Keratinocyte (primary cell): Measurements from ENCODE around the gene CCNA2. TPM values are rescaled to one million over a fixed set of nuclear protein-coding genes. Genes with fewer than 3 reads are reported as not detected.

Source experiments
- DNase-seq: peaks from one replicate; pipeline ENCODE4 v3.0.0-alpha.2; 2011; ENCODE audit warnings: low read depth, missing footprints, low spot score
- FAIRE-seq: peaks from 2 replicates; lab custom pipeline; 2011; peaks lifted over from hg19 to GRCh38; lab: Jason Lieb, UNC
- H2AFZ ChIP-seq: 2 replicates; pipeline ENCODE4 v1.6.0; 2012; ENCODE audit warnings: low read length, control low read depth, inconsistent platforms; ENCODE audit not compliant: control insufficient read depth
- H3K27ac ChIP-seq: 2 replicates; pipeline ENCODE4 v1.5.1; 2011; ENCODE audit warnings: low read length; ENCODE audit not compliant: control insufficient read depth, insufficient read depth
- H3K27me3 ChIP-seq: 3 replicates; pipeline ENCODE4 v1.6.0; 2011; ENCODE audit warnings: low read length; ENCODE audit not compliant: control insufficient read depth, insufficient read depth; ENCODE audit errors: extremely low read depth
- H3K36me3 ChIP-seq, 2 experiments: 2 replicates in 1 of 2; 3 replicates in 1 of 2; pipeline ENCODE4 v1.5.1; 2011; ENCODE audit warnings: low read length in 2 of 2, mild to moderate bottlenecking in 1 of 2; ENCODE audit not compliant: control insufficient read depth in 2 of 2, insufficient read depth in 2 of 2; ENCODE audit errors: extremely low read depth in 1 of 2
- H3K4me1 ChIP-seq: 3 replicates; pipeline ENCODE4 v1.5.1; 2011; ENCODE audit warnings: low read length; ENCODE audit not compliant: control insufficient read depth, insufficient read depth; ENCODE audit errors: extremely low read depth
- H3K4me2 ChIP-seq: 3 replicates; pipeline ENCODE4 v1.6.0; 2011; ENCODE audit warnings: low read depth, low read length; ENCODE audit not compliant: control insufficient read depth, insufficient read depth; ENCODE audit errors: extremely low read depth
- H3K4me3 ChIP-seq, 3 experiments: fragments of 200-600 bp in 1 of 3; sonication (generic) in 1 of 3; 2 replicates in 2 of 3; 3 replicates in 1 of 3; pipeline ENCODE4 v1.5.1; 2011 to 2016; ENCODE audit warnings: low read length in 3 of 3, mild to moderate bottlenecking in 3 of 3, control low read depth in 2 of 3, inconsistent platforms in 1 of 3, low read depth in 1 of 3, mixed read lengths in 1 of 3, mixed run types in 1 of 3, moderate library complexity in 1 of 3; ENCODE audit not compliant: control insufficient read depth in 2 of 3, insufficient read depth in 2 of 3; ENCODE audit errors: extremely low read depth in 1 of 3
- H3K79me2 ChIP-seq: 2 replicates; pipeline ENCODE4 v1.6.0; 2012; ENCODE audit warnings: low read length; ENCODE audit not compliant: control insufficient read depth, insufficient read depth
- H3K9ac ChIP-seq: 3 replicates; pipeline ENCODE4 v1.6.0; 2011; ENCODE audit warnings: low read length; ENCODE audit not compliant: control insufficient read depth, insufficient read depth; ENCODE audit errors: extremely low read depth
- H3K9me1 ChIP-seq: 3 replicates; pipeline ENCODE4 v1.6.0; 2011; ENCODE audit warnings: low read length; ENCODE audit not compliant: control insufficient read depth, insufficient read depth; ENCODE audit errors: extremely low read depth
- H3K9me3 ChIP-seq: 2 replicates; pipeline ENCODE4 v1.5.1; 2012; ENCODE audit warnings: low read depth, low read length; ENCODE audit not compliant: control insufficient read depth
- H4K20me1 ChIP-seq: 3 replicates; pipeline ENCODE4 v1.6.0; 2011; ENCODE audit warnings: low read length; ENCODE audit not compliant: control insufficient read depth, insufficient read depth; ENCODE audit errors: extremely low read depth
- EZH2 ChIP-seq: IDR thresholded peaks from one replicate; pipeline ENCODE4 v1.6.1; 2012; ENCODE audit warnings: inconsistent platforms, mild to moderate bottlenecking, low read length, moderate library complexity
- dilution Hi-C: fragments of 300-500 bp; cut with MboI; formaldehyde crosslinking; loops from one replicate; pipeline ENCODE4 v1.7.0; 2020; ENCODE audit warnings: low sequenced_read_pairs; ENCODE audit not compliant: extremely low pct_ligation_motif_present
- polyA plus RNA-seq, 5 experiments: library from polyadenylated mRNA; depleted of rRNA in 3 of 5; stranded (reverse) in 3 of 5; stranded (forward) in 1 of 5; unstranded in 1 of 5; fragments of >200 nt; gene quantifications; 1 replicate in 1 of 5; 2 replicates in 3 of 5; 3 replicates in 1 of 5; pipeline versions ENCODE4 v1.2.1 to v1.2.3, GENCODE V29; 2011 to 2012; ENCODE audit warnings: missing spikeins in 2 of 5, low read depth in 1 of 5, low replicate concordance in 1 of 5
- TF ChIP-seq, protein P1 (sequence below), 3 experiments: IDR thresholded peaks in 1 of 3; conservative IDR thresholded peaks in 1 of 3; optimal IDR thresholded peaks in 1 of 3; 2 replicates in 2 of 3; 3 replicates in 1 of 3; pipeline versions ENCODE3 to v1.5.1; 2011; ENCODE audit warnings: low read length in 3 of 3, mild to moderate bottlenecking in 3 of 3, moderate library complexity in 2 of 3, control low read depth in 1 of 3, inconsistent platforms in 1 of 3; ENCODE audit not compliant: insufficient read depth in 2 of 3; ENCODE audit errors: extremely low read depth in 1 of 3

Gene CCNA2
- polyA plus RNA-seq, 1 donor (not counting 4 experiments of a cell fraction or from before 2014, with no cell fraction given): 27.4 TPM

GRCh38 chr4:121784975-121785374, 38.7 kb downstream of the CCNA2 start:
- Histone ChIP-seq H3K4me3 (no peak overlapping the region), H3K4me1 (peaks cover 22% of the 10 kb centered on the region), H3K79me2 (no peaks in the 10 kb centered on the region), H3K9me1 (peaks cover 2% of the 10 kb centered on the region), H4K20me1 (no peaks in the 10 kb centered on the region), H3K36me3 (no peaks in the 10 kb centered on the region), H3K9ac (no peak overlapping the region), H3K27me3 (no peaks in the 10 kb centered on the region), H3K4me2 (peak overlapping the region; percentile 25), H2AFZ (peak overlapping the region; percentile 41), H3K27ac (peak overlapping the region; percentile 39), H3K9me3 (no peaks in the 10 kb centered on the region)
- DNase-seq (peak; percentile 52), FAIRE-seq (peak; percentile 92)
- TF ChIP-seq, protein P1, sequence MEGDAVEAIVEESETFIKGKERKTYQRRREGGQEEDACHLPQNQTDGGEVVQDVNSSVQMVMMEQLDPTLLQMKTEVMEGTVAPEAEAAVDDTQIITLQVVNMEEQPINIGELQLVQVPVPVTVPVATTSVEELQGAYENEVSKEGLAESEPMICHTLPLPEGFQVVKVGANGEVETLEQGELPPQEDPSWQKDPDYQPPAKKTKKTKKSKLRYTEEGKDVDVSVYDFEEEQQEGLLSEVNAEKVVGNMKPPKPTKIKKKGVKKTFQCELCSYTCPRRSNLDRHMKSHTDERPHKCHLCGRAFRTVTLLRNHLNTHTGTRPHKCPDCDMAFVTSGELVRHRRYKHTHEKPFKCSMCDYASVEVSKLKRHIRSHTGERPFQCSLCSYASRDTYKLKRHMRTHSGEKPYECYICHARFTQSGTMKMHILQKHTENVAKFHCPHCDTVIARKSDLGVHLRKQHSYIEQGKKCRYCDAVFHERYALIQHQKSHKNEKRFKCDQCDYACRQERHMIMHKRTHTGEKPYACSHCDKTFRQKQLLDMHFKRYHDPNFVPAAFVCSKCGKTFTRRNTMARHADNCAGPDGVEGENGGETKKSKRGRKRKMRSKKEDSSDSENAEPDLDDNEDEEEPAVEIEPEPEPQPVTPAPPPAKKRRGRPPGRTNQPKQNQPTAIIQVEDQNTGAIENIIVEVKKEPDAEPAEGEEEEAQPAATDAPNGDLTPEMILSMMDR (optimal IDR thresholded peaks at IDR 0.05 in 1 of 3, IDR thresholded peaks at IDR 0.05 in 1 of 3, conservative IDR thresholded peaks at IDR 0.05 in 1 of 3; ENCODE audit: extremely low read depth in 1 of 3, insufficient read depth in 2 of 3, low read length in 3 of 3): no peak
- no peak for TF ChIP-seq EZH2
- dilution Hi-C loops: no loop called here

- Histone ChIP-seq H3K79me2 (no peaks in the 10 kb centered on the region), H4K20me1 (no peaks in the 10 kb centered on the region), H3K27me3 (no peaks in the 10 kb centered on the region), H3K36me3 (no peaks in the 10 kb centered on the region), H3K4me1 (peaks cover 17% of the 10 kb centered on the region), H3K27ac (no peak overlapping the region), H3K9me3 (no peaks in the 10 kb centered on the region), H3K9me1 (peaks cover 2% of the 10 kb centered on the region), H3K4me2 (no peak overlapping the region), H3K4me3 (no peak overlapping the region), H2AFZ (no peak overlapping the region), H3K9ac (no peak overlapping the region)
- DNase-seq: no peak
- FAIRE-seq: no peak
- TF ChIP-seq, protein P1 (optimal IDR thresholded peaks at IDR 0.05 in 1 of 3, IDR thresholded peaks at IDR 0.05 in 1 of 3, conservative IDR thresholded peaks at IDR 0.05 in 1 of 3; ENCODE audit: extremely low read depth in 1 of 3, insufficient read depth in 2 of 3, low read length in 3 of 3): no peak
- no peak for TF ChIP-seq EZH2
- dilution Hi-C loops: no loop called here
Observed at GRCh38 chr4:121784401-121784800, 39.3 kb downstream of the CCNA2 start.
